Measurements from ENCODE around the gene RPS14. TPM values are rescaled to one million over a fixed set of nuclear protein-coding genes. Genes with fewer than 3 reads are reported as not detected.

The RPS14 gene
- total and polyA plus RNA-seq, 10 of the 15 experiments (the other 5 are each of a cell fraction or from before 2014, with no cell fraction given) = 2,295 to 4,047 (median 2,787) TPM

- TF ChIP-seq TBL1XR1 (IDR thresholded peaks at IDR 0.05; ENCODE audit: low read depth, low read length) (0 out of 2 replicates have a peak, but pooled peaks have one; percentile 15), IRF3 (IDR thresholded peaks at IDR 0.05) (no peak), RCOR1 (conservative IDR thresholded peaks at IDR 0.05; ENCODE audit: low read depth, low read length) (0 out of 2 replicates have a peak, but pooled peaks have one; percentile 57), MAX (IDR thresholded peaks at IDR 0.05; ENCODE audit: low read depth, low read length) (no peak; the same call in 1 of the 2 replicates), TAF1 (IDR thresholded peaks at IDR 0.05; ENCODE audit: borderline replicate concordance, low read depth, low read length) (no peak), TCF3 (IDR thresholded peaks at IDR 0.05; ENCODE audit: borderline replicate concordance, insufficient read depth, low read depth, low read length) (0 out of 2 replicates have a peak, but pooled peaks have one; percentile 34), PKNOX1 (IDR thresholded peaks at IDR 0.05) (no peak), SMAD5 (IDR thresholded peaks at IDR 0.05; ENCODE audit: low read depth) (no peak), USF1 (IDR thresholded peaks at IDR 0.05; ENCODE audit: borderline replicate concordance, extremely low read length, insufficient read depth, low read depth, low read length) (no peak), MTA2 (IDR thresholded peaks at IDR 0.05; ENCODE audit: low read depth) (peak; percentile 51; the same call in 1 of the 2 replicates), PBX3 (IDR thresholded peaks at IDR 0.05; ENCODE audit: insufficient replicate concordance, low read depth, low read length) (no peak), EP300 (IDR thresholded peaks at IDR 0.05; ENCODE audit: borderline replicate concordance in 1 of 2, control insufficient read depth in 1 of 2, low read depth in 2 of 2, low read length in 2 of 2) (peak; percentile 57 to 83; a peak in 3 of 4 replicates), BHLHE40 (IDR thresholded peaks at IDR 0.05; ENCODE audit: borderline replicate concordance in 1 of 2, low read depth in 2 of 2, low read length in 1 of 2) (peak; percentile 47 to 57; a peak in 1 of 4 replicates), RUNX3 (IDR thresholded peaks at IDR 0.05; ENCODE audit: low read length) (peak; percentile 33; the same call in 1 of the 2 replicates)
- TF ChIP-seq, protein P1, sequence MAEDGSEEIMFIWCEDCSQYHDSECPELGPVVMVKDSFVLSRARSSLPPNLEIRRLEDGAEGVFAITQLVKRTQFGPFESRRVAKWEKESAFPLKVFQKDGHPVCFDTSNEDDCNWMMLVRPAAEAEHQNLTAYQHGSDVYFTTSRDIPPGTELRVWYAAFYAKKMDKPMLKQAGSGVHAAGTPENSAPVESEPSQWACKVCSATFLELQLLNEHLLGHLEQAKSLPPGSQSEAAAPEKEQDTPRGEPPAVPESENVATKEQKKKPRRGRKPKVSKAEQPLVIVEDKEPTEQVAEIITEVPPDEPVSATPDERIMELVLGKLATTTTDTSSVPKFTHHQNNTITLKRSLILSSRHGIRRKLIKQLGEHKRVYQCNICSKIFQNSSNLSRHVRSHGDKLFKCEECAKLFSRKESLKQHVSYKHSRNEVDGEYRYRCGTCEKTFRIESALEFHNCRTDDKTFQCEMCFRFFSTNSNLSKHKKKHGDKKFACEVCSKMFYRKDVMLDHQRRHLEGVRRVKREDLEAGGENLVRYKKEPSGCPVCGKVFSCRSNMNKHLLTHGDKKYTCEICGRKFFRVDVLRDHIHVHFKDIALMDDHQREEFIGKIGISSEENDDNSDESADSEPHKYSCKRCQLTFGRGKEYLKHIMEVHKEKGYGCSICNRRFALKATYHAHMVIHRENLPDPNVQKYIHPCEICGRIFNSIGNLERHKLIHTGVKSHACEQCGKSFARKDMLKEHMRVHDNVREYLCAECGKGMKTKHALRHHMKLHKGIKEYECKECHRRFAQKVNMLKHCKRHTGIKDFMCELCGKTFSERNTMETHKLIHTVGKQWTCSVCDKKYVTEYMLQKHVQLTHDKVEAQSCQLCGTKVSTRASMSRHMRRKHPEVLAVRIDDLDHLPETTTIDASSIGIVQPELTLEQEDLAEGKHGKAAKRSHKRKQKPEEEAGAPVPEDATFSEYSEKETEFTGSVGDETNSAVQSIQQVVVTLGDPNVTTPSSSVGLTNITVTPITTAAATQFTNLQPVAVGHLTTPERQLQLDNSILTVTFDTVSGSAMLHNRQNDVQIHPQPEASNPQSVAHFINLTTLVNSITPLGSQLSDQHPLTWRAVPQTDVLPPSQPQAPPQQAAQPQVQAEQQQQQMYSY (CRISPR knock-in tag; IDR thresholded peaks at IDR 0.05) = no peak
Observed at GRCh38 chr5:150489360-150490295, 40.1 kb upstream of the RPS14 start (continued).

Data from GM12878 (cell line).